ENCODE data around the gene NR1D1.

NR1D1 gene

DNA sequence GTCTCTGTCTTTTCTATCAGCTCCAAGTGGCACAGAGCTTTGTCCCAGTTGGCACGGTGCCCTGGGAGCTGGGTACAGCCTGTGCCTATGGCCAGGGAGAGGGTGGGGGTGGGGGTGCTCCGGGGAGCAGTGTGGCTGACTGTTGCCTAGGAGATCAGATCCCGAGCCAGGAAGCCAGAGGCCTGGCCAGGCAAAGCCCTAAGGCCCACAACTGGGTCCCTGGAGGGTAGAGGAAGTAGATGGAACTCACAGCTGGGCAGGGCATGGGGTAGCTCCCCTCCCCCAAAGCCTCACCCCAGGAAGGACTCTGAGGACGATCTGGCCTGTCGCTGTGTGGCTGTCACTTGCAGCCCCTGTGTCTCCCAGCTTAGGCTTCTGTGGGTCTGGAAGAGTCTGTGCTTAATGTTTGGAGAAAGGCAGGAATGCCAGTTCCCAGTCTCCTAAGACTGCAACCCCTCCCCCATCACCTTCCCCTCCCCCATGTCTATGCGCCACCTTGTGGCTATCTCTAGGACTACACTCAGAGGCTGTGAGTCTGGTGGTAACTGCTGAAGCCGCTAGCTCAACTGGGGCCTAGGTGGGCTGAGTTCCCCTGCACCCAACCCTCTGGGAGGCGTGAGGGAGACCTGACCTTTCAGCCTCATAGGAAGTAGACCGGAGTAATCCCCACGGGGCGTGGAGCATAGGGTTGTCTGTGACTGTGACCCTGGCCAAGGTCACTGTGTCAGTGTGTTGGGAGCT is 25.0 kb downstream of the NR1D1 start:
- H3K27ac ChIP-seq = peak overlapping the region; percentile 75
- TF ChIP-seq ZFX (IDR thresholded peaks at IDR 0.05) = peak; percentile 26; the same call in 1 of the 2 replicates
- TF ChIP-seq, protein P1, sequence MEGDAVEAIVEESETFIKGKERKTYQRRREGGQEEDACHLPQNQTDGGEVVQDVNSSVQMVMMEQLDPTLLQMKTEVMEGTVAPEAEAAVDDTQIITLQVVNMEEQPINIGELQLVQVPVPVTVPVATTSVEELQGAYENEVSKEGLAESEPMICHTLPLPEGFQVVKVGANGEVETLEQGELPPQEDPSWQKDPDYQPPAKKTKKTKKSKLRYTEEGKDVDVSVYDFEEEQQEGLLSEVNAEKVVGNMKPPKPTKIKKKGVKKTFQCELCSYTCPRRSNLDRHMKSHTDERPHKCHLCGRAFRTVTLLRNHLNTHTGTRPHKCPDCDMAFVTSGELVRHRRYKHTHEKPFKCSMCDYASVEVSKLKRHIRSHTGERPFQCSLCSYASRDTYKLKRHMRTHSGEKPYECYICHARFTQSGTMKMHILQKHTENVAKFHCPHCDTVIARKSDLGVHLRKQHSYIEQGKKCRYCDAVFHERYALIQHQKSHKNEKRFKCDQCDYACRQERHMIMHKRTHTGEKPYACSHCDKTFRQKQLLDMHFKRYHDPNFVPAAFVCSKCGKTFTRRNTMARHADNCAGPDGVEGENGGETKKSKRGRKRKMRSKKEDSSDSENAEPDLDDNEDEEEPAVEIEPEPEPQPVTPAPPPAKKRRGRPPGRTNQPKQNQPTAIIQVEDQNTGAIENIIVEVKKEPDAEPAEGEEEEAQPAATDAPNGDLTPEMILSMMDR (conservative IDR thresholded peaks at IDR 0.05) = peak; percentile 96

DNA sequence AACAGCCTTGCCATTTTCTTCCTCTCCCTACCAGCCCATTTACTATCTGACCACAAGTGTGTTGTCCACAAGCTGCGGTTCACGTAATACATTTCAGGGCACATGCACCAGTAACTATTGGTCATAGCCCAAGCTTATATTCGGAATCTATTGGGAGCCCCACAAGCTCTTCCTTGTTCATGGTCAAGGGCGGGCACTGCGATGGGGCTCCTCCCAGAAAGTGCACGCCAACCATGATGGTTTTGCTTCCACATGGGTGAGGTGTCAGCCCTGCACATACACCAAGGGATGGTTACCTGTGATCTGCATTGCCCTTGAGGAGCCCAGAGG is 25.6 kb downstream of the NR1D1 start:
- TF ChIP-seq ZFX (IDR thresholded peaks at IDR 0.05) = no peak
- TF ChIP-seq, protein P1 (conservative IDR thresholded peaks at IDR 0.05) = no peak
- peak overlapping the region; percentile 75 for H3K27ac ChIP-seq

DNA sequence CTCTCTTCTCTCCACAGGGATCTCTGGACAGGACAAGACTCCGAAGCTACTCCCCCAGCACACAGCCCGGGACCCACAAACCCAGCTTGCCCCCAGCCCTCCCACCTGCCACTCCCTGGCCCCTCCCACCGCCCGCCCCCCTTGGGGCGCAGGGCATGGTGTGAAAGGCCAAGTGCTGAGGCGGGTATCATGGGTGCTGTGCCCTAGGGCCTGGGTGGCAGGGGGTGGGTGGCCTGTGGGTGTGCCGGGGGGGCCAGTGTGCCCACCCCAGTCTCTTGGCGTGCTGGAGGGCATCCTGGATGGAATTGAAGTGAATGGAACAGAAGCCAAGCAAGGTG is 26.2 kb downstream of the NR1D1 start:
- peak overlapping the region; percentile 75 for H3K27ac ChIP-seq
- no peak for TF ChIP-seq ZFX (IDR thresholded peaks at IDR 0.05)
- TF ChIP-seq, protein P1 (conservative IDR thresholded peaks at IDR 0.05) = no peak

DNA sequence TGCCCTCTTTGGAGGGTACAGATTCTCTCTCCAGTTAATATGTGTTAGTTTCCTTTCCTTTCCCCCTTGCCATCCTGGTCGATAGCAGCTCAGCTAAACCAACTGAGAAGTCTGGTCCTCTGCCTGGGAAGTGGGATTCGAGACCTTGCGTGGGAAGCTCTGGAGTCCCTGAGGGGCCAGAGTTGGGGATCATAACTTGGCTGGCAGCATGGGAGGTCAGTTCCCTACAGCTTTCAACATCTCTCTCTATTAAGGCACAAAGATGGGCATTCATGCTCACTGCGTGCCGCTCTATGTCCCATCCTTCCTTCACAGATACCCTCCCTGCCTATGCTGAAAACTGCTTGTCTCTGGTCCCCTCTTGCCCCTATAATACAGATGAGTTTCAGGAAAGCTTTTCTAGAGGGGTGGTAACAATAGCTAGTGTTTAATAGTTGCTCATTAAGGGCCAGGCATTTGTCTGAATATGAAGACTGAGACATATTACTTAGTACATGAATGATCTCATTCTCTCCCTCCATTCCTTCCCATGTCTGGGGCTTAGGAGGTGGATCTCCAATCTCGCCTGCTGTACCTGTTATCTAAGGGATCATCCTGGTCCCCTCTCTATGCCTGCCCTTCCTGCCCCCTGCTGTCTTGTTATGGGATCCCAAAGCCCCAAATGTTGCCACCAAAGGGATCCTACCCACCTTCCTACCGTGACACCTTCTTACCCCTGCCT is 26.8 kb downstream of the NR1D1 start:
- TF ChIP-seq, protein P1 (conservative IDR thresholded peaks at IDR 0.05) = no peak
- TF ChIP-seq ZFX (IDR thresholded peaks at IDR 0.05) = no peak

DNA sequence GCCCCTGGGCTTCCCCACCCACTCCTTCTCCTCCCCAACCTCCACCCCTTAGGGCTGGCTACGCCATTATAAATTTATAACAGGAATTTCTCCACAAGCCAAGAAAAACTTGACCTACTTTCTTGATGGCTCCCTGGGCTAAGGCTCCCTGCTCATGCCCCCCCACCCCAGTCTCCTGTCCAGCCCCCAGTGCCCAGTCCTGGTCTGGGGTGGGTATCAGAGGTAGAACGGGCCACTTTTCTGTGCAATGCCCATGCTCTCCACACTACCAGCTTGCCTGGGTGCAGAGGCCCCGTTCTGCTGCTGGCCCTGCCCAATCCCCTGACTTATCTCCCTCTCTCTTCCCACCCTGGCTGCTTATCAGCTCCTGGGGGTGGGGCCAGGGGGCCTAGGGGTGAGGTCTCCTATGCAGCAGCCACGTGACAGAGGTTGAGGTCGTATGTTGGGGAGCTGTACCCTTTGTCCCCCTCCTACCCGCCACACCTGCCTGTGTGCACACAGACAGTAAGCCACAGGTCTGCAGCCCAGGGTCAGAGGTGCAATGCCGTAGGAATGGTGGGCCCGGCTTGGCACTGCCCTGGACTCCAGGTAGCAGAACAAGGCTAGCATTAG is 27.5 kb downstream of the NR1D1 start:
- H3K27ac ChIP-seq = peak overlapping the region; percentile 75
- no peak for TF ChIP-seq ZFX (IDR thresholded peaks at IDR 0.05)
- TF ChIP-seq, protein P1 (conservative IDR thresholded peaks at IDR 0.05) = no peak

More for the DNA sequence above, 26.8 kb downstream of the NR1D1 start:
- peak overlapping the region; percentile 75 for H3K27ac ChIP-seq

DNA sequence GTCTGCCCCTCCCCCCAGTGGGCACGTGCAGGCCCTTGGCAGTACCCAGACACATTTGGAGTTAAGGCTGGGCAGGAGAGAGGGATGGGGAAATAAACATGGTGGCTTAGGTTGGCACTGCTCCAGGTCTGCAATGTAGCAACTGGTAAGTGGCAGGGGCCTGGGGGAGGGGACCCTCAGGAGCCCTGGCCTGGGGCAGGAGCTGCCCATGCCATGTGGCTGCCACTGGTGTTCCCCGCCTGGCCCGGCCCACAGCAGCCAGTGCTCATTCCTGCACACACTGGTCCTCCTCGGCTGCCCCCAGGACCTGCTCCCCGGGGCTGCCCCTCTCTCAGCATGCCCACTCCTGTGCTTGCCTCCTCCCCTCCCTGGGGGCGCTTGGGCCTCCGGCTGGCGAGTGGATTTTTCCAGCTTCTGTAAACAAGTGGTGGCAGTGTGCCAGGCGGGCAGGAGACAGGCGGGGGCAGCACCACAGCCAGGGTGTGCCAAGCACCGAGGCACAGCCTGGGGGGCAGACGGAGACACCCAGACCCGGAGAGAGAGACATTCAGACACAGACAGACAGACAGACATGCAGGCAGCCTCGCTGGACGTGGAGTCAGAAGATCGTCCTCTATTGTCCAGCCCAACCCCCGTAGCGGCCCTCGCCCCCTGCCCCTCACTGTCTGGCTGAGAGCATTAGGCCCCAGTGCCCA is 28.2 kb downstream of the NR1D1 start:
- H3K27ac ChIP-seq = peak overlapping the region; percentile 75

More for the DNA sequence above, 28.2 kb downstream of the NR1D1 start:
- no peak for TF ChIP-seq ZFX (IDR thresholded peaks at IDR 0.05)
- TF ChIP-seq, protein P1 (conservative IDR thresholded peaks at IDR 0.05) = no peak
